ENCODE data around the gene SLC22A23.

DNA sequence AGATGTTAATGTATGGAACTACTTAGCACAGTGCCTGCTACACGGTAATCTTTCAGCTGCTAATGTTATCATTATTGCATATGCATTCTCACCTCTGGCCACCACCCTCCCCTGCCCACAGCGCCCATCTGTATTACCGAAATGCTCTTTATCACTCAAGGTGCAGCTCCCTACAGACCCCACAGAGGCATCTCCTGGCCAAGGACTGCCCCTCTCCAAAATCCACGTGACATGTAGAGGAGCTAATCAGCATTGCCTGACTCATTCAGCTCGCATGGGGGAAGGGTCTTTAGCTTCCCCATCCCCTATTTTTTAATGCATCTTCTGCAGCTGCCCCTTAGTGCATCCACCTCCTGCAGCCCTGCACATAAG, 41.8 kb downstream of the SLC22A23 start:
- no peak for TF ChIP-seq REPIN1 (tag by site-specific recombination; IDR thresholded peaks at IDR 0.05; ENCODE audit: low read depth)
- TF ChIP-seq, protein P1, sequence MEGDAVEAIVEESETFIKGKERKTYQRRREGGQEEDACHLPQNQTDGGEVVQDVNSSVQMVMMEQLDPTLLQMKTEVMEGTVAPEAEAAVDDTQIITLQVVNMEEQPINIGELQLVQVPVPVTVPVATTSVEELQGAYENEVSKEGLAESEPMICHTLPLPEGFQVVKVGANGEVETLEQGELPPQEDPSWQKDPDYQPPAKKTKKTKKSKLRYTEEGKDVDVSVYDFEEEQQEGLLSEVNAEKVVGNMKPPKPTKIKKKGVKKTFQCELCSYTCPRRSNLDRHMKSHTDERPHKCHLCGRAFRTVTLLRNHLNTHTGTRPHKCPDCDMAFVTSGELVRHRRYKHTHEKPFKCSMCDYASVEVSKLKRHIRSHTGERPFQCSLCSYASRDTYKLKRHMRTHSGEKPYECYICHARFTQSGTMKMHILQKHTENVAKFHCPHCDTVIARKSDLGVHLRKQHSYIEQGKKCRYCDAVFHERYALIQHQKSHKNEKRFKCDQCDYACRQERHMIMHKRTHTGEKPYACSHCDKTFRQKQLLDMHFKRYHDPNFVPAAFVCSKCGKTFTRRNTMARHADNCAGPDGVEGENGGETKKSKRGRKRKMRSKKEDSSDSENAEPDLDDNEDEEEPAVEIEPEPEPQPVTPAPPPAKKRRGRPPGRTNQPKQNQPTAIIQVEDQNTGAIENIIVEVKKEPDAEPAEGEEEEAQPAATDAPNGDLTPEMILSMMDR (tag by site-specific recombination; IDR thresholded peaks at IDR 0.05): no peak
